Activated CD4-positive, alpha-beta T cell treated with anti-CD3 and anti-CD28 coated beads for 48 hours (primary cell): Measurements from ENCODE around the gene RRP1.
"Not testable (repeated sequence)": the region's sequence is repeated elsewhere in the genome, so short reads cannot be mapped to it uniquely, and the experiment has no call there.

Experiments used
- DNase-seq: peaks from one replicate; pipeline ENCODE4 v3.0.0-alpha.2; 2020

Gene RRP1

GRCh38 chr21:43819511-43820405, 30.4 kb downstream of the RRP1 start:
- DNase-seq = no peak

DNA sequence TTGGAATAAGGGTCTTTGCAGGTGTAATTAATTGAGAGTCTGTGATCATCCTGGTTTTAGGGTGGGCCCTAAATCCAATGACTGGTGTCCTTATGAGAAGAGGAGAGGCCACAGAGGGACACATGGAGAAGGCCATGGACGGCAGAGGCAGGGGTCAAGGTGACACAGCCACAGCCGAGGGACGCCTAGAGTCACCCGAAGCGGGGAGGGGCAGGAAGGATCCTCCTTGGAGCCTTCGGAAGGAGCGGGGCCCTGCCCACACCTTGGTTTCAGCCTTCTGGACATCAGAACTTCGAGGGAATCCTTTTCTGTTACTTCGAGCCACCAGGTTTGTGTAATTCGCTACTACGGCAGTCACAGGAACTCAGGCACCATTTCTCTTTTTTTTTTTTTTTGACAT, 31.1 kb downstream of the RRP1 start:
- DNase-seq = no peak

DNA sequence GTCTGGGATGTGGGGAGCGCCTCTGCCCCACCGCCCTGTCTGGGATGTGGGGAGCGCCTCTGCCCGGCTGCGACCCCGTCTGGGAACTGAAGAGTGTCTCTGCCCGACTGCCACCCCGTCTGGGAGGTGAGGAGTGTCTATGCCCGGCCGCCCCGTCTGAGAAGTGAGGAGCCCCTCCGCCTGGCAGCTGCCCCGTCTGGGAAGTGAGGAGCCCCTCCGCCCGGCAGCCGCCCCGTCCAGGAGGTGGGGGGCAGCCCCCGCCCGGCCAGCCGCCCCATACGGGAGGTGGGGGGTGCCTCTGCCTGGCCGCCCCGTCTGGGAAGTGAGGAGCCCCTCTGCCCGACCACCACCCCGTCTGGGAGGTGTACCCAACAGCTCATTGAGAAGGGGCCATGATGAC, 32.8 kb downstream of the RRP1 start:
- not testable (repeated sequence) for DNase-seq

GRCh38 chr21:43822741-43823140, 33.4 kb downstream of the RRP1 start:
- not testable (repeated sequence) for DNase-seq

DNA sequence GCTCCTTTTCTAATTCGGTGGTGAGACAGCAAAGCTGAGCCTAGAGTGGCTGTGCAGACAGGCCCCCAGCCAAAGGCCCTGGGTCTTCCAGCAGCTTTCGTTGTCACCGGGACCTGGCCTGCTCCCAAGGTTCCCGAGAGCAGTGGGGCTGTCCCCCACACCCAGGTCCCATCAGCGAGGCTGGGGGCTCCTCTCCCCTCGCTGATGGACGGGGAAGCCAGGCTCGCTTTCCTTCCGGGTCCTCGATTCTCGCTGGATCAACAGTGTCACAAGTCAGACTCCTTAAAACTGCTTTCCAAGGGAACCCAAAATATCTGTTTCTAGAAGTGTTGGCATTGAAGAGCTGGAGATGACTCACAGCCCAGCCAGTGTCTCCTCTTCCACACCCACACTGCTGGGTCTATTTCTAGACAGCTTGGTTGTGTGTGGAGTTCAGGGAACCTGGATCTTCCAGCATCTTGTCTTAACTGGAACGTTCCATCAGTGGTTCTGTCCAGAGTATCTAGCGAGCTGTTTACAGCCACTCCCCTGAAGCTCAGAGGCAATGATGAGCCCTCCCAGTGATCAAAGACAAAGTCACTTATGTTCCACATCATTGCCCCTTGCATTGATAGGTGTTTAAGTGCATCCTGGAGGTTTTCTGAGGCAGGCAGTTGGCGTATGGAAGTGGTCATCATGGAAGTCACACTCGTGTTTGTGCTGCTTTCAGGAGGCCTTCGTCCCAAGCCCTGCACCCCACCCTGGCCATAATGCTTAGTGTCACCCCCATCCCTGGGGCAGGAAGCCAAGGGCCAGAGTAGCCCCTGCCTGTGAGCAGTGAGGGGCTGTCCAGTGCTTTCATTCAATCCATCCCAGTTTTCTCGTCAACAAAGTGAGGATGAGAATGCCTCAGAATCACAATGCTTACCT, 35.2 kb downstream of the RRP1 start:
- no peak for DNase-seq

GRCh38 chr21:43825242-43825935, 36.0 kb downstream of the RRP1 start:
- DNase-seq = no peak

GRCh38 chr21:43825936-43826622, 36.7 kb downstream of the RRP1 start:
- no peak for DNase-seq

- DNase-seq = no peak
Measured at GRCh38 chr21:43826623-43826974, 37.2 kb downstream of the RRP1 start.

DNA sequence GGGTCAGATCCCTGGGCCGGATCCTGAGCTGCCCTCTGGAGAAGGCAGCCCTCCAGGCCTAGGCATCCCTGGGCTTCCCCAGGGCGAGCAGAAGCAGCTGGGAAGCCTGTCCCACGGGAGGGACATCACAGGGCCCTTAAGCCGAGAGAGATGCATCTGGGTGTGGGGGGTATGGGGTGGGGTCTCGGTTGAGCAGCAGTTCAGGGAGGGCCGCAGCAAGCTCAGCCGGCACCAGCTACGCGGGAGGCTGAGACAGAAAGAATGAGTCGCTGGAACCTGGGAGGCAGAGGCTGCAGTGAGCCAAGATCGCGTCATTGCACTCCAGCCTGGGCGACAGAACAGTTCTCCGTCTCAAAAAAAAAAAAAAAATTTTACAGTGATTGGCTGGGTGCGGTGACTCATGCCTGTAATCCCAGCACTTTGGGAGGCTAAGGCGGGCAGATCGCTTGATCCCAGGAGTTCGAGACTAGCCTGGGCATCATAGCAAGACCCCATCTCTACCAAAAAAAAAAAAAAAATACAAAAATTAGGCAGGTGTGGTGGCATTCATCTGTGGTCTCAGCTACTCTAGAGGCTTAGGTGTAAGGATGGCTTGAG, 37.7 kb downstream of the RRP1 start:
- DNase-seq = peak; percentile 51

- no peak for DNase-seq
Measured at GRCh38 chr21:43829161-43829560, 39.8 kb downstream of the RRP1 start.

GRCh38 chr21:43829575-43830119, 40.3 kb downstream of the RRP1 start:
- no peak for DNase-seq

DNA sequence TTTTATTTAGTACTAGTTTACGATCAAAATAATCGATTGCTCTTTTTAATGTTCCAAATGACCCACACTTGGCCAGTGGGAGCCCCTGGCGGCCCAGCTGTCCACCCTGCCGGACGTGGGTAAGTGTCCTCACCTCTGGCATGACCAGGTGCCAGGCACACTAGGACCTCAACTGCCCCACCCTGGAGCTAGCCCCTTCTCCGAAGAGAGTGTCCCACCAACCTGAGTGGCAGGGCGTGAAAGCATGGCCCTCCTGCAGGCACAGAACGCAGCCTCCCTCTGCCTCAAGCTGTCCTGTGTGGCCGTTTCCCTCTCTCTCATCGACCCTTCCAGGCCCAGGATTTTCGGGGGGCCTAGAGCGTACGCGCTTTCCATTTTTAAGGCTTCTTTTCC, 42.8 kb downstream of the RRP1 start:
- DNase-seq = no peak

GRCh38 chr21:43832648-43833047, 43.3 kb downstream of the RRP1 start:
- no peak for DNase-seq

- no peak for DNase-seq
Measured at GRCh38 chr21:43834146-43834905, 44.9 kb downstream of the RRP1 start.

DNA sequence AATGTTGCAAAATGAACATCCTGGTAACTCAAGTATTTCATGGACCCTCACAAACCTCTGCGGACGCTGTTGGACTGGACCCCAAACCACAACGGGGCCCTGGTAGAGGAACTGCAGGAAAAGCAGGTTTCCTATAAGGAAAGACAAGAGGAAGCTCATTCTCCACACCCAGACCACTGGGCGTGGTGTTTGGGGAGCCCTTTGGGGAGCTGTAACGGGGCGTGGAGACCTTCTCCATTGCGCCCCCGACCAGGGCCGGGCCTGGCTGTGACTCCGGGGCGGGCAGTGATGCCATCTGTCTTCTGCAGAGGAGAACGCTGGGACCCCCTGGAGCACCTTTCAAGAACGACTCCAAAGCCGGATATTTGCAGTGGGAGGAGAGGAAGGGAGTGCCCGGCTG, 45.7 kb downstream of the RRP1 start:
- DNase-seq = no peak

DNA sequence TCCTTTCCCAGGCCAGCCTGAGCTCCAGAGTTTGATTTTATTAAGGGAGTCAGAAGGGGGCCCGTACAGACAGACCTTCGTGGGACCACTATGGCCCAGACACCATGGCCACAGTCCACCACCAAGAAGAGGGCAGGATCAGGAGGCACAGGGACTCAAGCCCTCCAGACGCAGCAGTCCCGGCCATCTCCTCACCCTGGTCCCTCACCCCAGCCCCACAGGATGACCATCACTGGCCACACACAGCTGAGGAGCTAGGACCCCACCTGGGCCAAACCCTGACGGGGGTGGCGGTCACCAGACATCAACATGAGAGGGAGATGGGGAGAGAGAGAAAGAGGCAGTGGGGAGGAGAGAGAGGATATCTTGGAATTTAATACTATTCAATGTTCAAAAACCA, 46.5 kb downstream of the RRP1 start:
- DNase-seq = no peak

DNA sequence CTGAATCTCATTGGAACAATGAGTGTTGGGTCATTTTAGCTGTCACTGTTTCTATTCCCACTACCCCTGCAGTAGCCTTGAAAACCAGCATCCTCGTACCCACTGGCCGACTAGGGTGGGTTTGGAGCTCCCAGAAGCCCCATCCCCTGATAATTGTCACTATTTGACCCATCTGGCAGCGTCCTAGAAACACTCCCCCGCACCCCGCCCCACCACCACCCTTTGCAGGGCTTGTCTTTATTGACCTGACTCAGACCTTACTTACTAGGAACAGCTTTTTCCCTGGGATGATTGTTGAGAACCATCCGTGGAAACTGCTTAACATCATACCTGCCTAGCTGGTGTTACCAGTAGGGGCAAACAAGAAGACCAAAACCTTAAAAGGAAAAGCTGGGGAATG, 47.2 kb downstream of the RRP1 start:
- no peak for DNase-seq

DNA sequence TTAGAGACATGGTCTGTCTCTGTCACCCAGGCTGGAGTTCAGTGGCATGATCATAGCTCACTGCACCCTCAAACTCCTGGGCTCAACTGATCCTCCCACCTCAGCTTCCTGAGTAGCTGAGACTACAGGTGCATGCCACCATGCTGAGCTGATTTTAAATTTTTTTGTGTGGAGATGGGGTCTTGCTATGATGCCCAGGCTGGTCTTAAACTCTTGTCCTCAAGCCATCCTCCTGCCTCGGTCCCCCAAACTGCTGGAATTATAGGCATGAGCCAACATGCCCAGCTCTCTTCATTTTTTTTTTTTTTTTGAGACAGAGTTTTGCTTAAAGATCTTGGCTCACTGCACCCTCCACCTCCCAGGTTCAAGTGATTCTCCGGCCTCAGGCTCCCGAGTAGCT, 50.9 kb downstream of the RRP1 start:
- no peak for DNase-seq

- no peak for DNase-seq
Measured at GRCh38 chr21:43842742-43843141, 53.4 kb downstream of the RRP1 start.

- DNase-seq = not testable (repeated sequence)
Measured at GRCh38 chr21:43844906-43845305, 55.5 kb downstream of the RRP1 start.

- no peak for DNase-seq
Measured at GRCh38 chr21:43845386-43845785, 56.0 kb downstream of the RRP1 start.
